ENCODE data around the gene CRYBG1. TPM values are rescaled to one million over a fixed set of nuclear protein-coding genes. Genes with fewer than 3 reads are reported as not detected.
A peak's percentile ranks its signal among the peaks of the same experiment; 100 is the strongest.

Gene CRYBG1
- total and polyA plus RNA-seq, 2 of the 13 experiments (the other 11 are each of a cell fraction or from before 2014, with no cell fraction given) = 10.1 to 21.9 TPM

GRCh38 chr6:106387875-106388274 lies 27.4 kb downstream of the CRYBG1 start (continued):
- TF ChIP-seq, protein P1, sequence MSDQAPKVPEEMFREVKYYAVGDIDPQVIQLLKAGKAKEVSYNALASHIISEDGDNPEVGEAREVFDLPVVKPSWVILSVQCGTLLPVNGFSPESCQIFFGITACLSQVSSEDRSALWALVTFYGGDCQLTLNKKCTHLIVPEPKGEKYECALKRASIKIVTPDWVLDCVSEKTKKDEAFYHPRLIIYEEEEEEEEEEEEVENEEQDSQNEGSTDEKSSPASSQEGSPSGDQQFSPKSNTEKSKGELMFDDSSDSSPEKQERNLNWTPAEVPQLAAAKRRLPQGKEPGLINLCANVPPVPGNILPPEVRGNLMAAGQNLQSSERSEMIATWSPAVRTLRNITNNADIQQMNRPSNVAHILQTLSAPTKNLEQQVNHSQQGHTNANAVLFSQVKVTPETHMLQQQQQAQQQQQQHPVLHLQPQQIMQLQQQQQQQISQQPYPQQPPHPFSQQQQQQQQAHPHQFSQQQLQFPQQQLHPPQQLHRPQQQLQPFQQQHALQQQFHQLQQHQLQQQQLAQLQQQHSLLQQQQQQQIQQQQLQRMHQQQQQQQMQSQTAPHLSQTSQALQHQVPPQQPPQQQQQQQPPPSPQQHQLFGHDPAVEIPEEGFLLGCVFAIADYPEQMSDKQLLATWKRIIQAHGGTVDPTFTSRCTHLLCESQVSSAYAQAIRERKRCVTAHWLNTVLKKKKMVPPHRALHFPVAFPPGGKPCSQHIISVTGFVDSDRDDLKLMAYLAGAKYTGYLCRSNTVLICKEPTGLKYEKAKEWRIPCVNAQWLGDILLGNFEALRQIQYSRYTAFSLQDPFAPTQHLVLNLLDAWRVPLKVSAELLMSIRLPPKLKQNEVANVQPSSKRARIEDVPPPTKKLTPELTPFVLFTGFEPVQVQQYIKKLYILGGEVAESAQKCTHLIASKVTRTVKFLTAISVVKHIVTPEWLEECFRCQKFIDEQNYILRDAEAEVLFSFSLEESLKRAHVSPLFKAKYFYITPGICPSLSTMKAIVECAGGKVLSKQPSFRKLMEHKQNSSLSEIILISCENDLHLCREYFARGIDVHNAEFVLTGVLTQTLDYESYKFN (CRISPR knock-in tag; conservative IDR thresholded peaks at IDR 0.05) = no peak
- TF ChIP-seq HOXD1 (CRISPR knock-in tag; IDR thresholded peaks at IDR 0.05) = no peak

GRCh38 chr6:106390088-106390487 lies 29.6 kb downstream of the CRYBG1 start:
- no peak overlapping the region for H3K9ac ChIP-seq (ENCODE audit: insufficient read depth, low read depth, low read length)
- no peak for FAIRE-seq
- H3K27me3 ChIP-seq (ENCODE audit: control insufficient read depth in 1 of 2, insufficient read depth in 2 of 2, low read length in 2 of 2) = 0 out of 5 replicates have a peak, but pooled peaks cover 0 to 4% of the 10 kb centered on the region in 2 experiments
- TF ChIP-seq HNRNPK (IDR thresholded peaks at IDR 0.05; ENCODE audit: low read depth, low read length, poor library complexity, severe bottlenecking) (peak; percentile 76), NPAS2 (CRISPR knock-in tag; IDR thresholded peaks at IDR 0.05; ENCODE audit: borderline replicate concordance) (no peak)
- in situ Hi-C loops (cut with HindIII; ENCODE audit: extremely low pct_ligation_motif_present, low pct_unique_long_range_greater_than_20kb) (no loop called here), intact Hi-C loops (cut with micrococcal nuclease; ENCODE audit: unreplicated experiment) (no loop called here)
- no peak for ATAC-seq
- WGBS (ENCODE audit: low lambda C conversion rate) = 33% methylated on average over 1 of the region's 1 CpG
- H3K9me3 ChIP-seq (ENCODE audit: low read length) = no peaks in the 10 kb centered on the region
- no peak overlapping the region for H3K4me3 ChIP-seq (replicated peaks in 1 of 3; ENCODE audit: insufficient read depth in 1 of 3, low read depth in 2 of 3, low read length in 3 of 3)
- CTCF ChIA-PET (ENCODE audit: low intra/inter-chr PET ratio, low total read pairs) = no interaction called here
- BruUV-seq (replicated peaks) = no TSS peak
- H3K79me2 ChIP-seq (ENCODE audit: insufficient read depth, low read length) = no peaks in the 10 kb centered on the region
- no peaks in the 10 kb centered on the region for H4K20me1 ChIP-seq (ENCODE audit: insufficient read depth, low read length)
- POLR2A ChIA-PET = no interaction called here
- H3K4me2 ChIP-seq (ENCODE audit: low read depth, low read length) = no peak overlapping the region
- DNase-seq (ENCODE audit: low spot score) = no peak
- no peaks in the 10 kb centered on the region for H3K36me3 ChIP-seq (replicated peaks in 1 of 2; ENCODE audit: control insufficient read depth in 1 of 2, insufficient read depth in 2 of 2, low read length in 2 of 2)
- H3K4me1 ChIP-seq (ENCODE audit: insufficient read depth, low read length) = no peaks in the 10 kb centered on the region
- H2AFZ ChIP-seq (ENCODE audit: low read length) = no peak overlapping the region
- no peak overlapping the region for H3K27ac ChIP-seq (ENCODE audit: extremely low read length, insufficient read depth, low read length)
